ENCODE data around the gene CXCR6.
A peak's percentile ranks its signal among the peaks of the same experiment; 100 is the strongest.

CXCR6 gene

GRCh38 chr3:45943207-45943846, at the start of gene CXCR6:
Gene CXCR6, plus strand, starts transcription at chr3:45943464. Its CDS starts 3,018 bp downstream, at chr3:45946482.
- no peak for DNase-seq

- no peak for DNase-seq
These were observed 49.2 kb upstream of the CXCR6 start for GRCh38 chr3:45894015-45894414.

GRCh38 chr3:45895686-45896468, 47.4 kb upstream of the CXCR6 start:
- DNase-seq = no peak

GRCh38 chr3:45896956-45897355, 46.3 kb upstream of the CXCR6 start:
- DNase-seq = no peak

GRCh38 chr3:45904931-45905330, 38.3 kb upstream of the CXCR6 start:
- no peak for DNase-seq

GRCh38 chr3:45905755-45906154, 37.5 kb upstream of the CXCR6 start:
- DNase-seq = no peak

GRCh38 chr3:45906681-45907407, 36.4 kb upstream of the CXCR6 start:
- no peak for DNase-seq

- DNase-seq = no peak
These were observed 35.2 kb upstream of the CXCR6 start for GRCh38 chr3:45907769-45908705.

- no peak for DNase-seq
These were observed 34.5 kb upstream of the CXCR6 start for GRCh38 chr3:45908761-45909160.

- no peak for DNase-seq
These were observed 33.7 kb upstream of the CXCR6 start for GRCh38 chr3:45909542-45909941.

GRCh38 chr3:45910892-45911291, 32.4 kb upstream of the CXCR6 start:
- DNase-seq = no peak

- no peak for DNase-seq
These were observed 31.6 kb upstream of the CXCR6 start for GRCh38 chr3:45911511-45912226.

GRCh38 chr3:45912435-45912834, 30.8 kb upstream of the CXCR6 start:
- no peak for DNase-seq

- no peak for DNase-seq
These were observed 28.8 kb upstream of the CXCR6 start for GRCh38 chr3:45914362-45915058.

- DNase-seq = no peak
These were observed 28.2 kb upstream of the CXCR6 start for GRCh38 chr3:45915059-45915439.

- no peak for DNase-seq
These were observed 27.6 kb upstream of the CXCR6 start for GRCh38 chr3:45915518-45916231.

- peak; percentile 71 for DNase-seq
These were observed 25.9 kb upstream of the CXCR6 start for GRCh38 chr3:45917146-45917898.

GRCh38 chr3:45921158-45922038, 21.9 kb upstream of the CXCR6 start:
- DNase-seq = no peak

GRCh38 chr3:45922039-45922326, 21.3 kb upstream of the CXCR6 start:
- DNase-seq = no peak

Measured in COR-L47 (cell line).